Stimulated activated CD4-positive, alpha-beta T cell treated with anti-CD3 and anti-CD28 coated beads, Interleukin-2, amount 100 ng/mL, for 4 hours (primary cell): ENCODE data around the gene DPP8.

Experiments
- DNase-seq: peaks from one replicate; pipeline ENCODE4 v3.0.0-alpha.2; 2020; ENCODE audit warnings: low read depth

The DPP8 gene

DNA sequence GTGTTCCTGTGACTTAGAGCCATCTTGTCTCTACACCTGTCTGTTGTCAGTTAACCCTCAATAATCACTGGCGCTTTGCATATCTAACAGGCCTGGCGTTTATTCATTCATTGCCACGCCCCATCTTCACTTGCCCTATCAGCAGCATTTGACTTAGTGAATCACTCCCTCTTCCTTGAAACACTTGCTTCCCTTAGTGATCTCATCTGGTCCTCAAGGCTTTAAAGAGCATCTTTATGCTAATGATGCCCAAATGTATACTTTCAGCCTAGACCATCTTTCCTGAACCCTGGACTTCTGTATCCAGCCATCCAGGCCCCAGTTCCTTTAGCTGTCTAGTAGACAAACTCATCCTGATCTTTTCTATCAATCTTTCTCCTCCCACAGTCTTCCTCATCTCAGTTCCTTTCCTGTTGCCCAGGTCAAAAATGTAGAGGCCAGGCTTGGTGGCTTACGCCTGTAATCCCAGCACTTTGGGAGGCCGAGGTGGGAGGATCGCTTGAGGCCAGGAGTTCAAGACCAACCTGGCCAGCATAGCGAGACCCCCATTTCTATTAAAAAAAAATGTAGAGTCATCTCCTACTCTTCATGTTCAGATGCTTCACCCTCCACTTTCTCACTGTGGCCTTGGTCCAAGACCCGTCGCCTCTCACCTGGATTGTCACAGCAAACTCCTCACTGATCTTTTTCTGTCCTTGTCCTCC, 93.4 kb downstream of the DPP8 start:
- DNase-seq = no peak

DNA sequence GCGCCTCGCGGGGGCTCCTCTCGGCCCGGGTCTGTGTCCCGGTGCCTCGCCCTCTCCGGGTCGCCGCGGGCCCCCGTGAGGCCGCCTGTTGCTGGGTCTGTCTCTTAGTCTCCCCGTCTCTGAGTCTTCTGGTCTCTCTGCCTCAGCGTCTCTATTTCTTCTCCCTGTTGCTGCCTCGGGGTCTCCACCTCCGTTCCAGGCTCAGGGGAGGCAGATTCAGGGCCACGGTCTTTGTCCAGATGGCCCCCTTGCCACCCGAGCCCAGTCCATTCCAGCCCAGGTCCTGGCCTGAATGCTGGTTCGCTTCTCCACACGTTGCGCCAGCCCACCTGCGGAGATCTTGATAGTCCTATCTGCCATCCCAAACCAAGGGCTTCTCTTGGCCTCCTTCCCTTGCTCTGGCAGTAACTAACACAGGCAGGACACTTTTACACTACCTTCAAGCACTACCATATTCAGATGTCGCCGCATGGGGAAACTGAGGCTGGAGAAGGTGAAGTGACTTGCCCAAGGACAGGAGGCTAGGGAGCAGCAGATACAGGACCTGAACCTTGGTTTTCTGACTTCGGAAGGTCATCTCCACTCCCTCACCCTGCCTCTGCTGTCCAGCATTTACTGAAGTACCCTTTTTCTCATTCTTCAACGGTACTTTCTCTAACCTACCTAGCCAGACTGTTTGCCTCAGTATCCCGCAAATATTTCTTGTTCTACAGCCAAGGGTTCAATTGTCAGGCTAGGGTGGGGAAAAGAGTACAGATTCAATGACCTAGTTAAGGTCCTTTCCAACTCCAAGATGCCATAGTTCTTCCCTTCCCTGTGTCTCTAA, 94.1 kb downstream of the DPP8 start:
- no peak for DNase-seq

- no peak for DNase-seq
These were observed 95.9 kb downstream of the DPP8 start for GRCh38 chr15:65421360-65422215.

DNA sequence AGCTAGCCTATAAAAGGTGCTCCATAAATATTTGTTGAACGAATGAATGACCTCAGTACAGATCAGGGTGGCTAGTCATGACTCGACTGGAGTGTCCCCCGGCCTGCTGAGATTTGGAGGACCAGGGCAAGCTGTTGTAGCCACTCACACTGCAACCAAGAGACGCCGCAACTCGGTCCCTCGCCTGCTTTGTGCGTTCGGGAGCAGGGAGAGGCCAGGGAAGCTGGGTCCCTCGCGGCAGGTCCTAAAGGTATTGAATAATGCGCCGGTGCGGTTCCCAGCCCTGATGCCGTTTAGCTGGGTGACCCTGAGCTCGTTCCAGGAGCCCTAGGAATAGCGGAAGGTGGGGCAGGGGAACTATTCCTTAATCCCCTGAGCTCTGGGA, 96.5 kb downstream of the DPP8 start:
- no peak for DNase-seq

DNA sequence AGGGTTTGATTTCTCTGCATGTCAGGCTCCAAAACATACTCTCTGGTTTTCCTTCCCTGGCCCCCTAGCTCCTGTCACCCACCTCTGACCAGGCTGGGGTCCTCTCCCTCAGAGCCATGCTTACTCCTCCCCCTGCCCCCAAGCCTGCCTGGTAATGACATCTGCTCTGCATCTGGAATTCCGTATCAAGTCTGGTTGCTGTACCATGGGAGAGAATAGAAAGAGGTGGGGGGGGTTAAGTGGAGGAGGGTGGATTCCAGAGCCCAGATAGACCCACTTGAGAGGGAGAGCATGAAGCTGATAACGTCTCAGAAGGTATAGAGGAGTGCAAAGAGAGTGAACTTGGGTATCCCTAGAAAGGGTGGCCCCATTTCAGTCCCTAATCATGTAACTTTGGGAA, 98.9 kb downstream of the DPP8 start:
- DNase-seq = no peak

- no peak for DNase-seq
These were observed 100.6 kb downstream of the DPP8 start for GRCh38 chr15:65416845-65417416.

DNA sequence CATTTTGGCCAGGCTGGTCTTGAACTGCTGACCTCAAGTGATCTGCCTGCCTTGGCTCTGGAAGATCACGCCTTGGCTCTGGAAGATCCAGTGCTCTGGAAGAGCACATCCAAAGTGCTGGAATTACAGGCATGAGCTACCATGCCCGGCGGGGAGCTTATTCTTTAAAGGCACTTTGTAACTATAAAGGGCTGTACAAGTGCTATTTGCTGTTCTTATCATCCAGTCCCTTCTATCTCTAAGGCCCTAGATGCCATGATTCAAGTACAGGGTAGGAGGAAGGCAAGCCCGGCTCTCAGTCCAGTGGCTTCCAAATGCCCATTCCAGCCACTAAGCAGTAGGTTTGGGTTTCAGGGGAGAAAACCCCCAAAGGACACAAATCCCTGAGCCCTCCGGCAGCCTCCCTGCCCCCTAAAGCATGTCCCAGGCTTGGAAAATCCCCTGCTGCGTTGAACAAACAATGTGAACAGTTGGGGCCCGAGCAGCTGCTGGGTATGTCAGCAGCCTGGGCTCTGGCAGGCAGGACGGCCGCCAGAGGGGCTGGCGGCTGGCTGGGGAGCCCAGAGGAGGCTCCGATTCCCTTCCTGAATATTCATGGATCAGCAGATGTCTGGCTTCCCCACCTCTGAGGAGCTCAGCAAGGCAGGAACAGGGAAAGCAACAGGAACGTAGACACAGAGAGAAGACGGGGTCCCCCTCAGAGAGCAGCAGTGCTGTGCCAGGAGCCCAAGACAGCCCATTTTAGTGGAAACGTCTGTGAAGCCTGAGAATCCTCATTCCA, 102.5 kb downstream of the DPP8 start:
- DNase-seq = no peak

GRCh38 chr15:65413760-65414144, 103.7 kb downstream of the DPP8 start:
- DNase-seq = no peak

- no peak for DNase-seq
These were observed 104.3 kb downstream of the DPP8 start for GRCh38 chr15:65413051-65413759.

DNA sequence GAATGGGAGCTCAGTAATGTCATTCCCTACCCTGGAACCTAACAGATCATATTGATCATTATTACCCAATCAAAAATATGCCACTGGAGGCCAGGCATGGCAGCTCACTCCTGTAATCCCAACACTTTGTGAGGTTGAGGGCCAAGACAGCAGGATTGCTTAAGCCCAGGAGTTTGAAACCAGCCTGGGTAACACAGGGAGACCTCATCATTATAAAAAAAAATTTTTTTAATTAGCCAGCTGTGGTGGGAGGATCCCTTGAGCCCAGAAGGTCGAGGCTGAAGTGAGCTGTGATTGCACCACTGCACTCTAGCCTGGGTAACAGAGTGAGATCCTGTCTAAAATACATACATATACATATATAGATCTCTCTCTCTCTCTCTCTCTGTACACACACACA, 104.9 kb downstream of the DPP8 start:
- no peak for DNase-seq

- DNase-seq = no peak
These were observed 105.9 kb downstream of the DPP8 start for GRCh38 chr15:65411465-65412071.

GRCh38 chr15:65410972-65411371, 106.5 kb downstream of the DPP8 start:
- no peak for DNase-seq

DNA sequence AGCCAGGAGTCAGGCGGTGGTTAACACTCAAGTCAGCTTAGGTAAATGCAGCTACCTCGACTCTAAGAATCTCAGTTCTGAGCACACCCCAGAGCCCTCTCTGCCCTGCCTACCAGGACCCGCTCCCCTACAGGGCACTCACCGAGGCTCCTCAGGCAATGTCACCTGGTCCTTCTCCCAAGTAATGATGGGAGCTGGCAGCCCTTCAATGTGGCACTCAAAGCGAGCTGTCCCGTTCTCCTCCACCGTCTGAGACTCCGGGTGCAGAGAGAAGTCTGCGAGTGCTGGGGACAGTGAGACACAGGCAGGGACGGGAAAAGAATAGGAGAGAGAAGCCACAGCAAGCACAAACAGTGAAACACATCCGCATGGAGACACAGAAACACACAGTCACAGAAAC, 107.5 kb downstream of the DPP8 start:
- DNase-seq = no peak

DNA sequence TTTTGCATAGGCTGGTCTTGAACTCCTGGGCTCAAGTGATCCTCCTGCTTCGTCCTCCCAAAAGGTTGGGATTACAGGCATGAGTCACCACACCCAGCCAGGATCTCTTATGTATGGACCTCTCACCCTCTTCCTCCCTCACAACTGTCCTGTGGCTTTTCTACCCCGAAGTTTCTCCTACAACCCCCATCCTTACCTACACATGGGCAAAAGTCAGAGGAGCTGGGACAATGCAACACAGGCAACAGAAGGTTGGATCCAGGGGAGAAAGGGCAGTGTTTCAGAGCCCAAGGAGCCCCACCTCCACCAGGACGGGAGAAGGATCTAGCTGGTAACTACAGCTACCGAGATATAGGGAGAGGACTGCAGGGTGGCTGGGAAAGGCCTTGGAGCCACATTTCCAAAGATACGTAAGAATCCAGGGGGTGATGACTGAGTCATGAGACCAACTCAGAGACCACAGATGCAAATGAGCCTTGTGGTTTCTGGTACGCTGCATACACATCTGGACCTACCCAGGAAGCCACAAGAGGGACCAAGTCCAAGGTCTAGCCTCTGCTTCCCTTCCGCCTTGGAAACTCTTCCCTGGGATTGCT, 108.4 kb downstream of the DPP8 start:
- DNase-seq = no peak

DNA sequence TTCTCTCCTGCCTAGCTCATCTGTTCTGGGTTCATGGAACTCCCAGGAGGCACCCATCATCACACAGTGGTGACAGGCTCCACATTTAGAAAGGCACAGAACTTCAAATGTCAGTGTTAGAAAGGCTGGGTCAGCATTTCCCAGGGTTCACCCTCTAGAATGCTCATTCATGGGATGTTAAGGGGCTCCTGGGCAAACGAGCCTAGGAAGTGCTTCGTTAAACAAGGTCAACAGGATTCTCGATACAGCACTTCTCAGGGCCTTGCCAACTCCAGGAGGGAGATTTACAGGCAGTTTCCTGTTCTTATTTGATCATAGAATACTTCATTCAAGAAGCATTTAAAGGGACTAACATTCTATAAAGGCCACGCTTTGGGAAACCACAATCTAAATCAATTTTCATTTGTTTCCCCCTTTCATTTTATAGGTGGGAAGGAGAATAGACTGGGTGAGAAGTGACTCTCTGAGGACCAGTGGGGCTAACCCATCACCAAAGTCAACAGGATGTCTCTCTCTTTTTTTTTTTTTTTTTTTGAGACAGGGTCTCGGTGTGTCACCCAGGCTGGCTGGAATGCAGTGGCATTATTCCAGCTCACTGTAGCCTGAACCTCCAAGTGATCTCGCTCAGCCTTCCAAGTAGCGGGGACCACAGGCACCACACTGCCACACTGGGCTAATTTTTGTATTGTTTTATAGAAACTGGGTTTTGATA, 109.0 kb downstream of the DPP8 start:
- no peak for DNase-seq

GRCh38 chr15:65406424-65407000, 111.0 kb downstream of the DPP8 start:
- DNase-seq = no peak

DNA sequence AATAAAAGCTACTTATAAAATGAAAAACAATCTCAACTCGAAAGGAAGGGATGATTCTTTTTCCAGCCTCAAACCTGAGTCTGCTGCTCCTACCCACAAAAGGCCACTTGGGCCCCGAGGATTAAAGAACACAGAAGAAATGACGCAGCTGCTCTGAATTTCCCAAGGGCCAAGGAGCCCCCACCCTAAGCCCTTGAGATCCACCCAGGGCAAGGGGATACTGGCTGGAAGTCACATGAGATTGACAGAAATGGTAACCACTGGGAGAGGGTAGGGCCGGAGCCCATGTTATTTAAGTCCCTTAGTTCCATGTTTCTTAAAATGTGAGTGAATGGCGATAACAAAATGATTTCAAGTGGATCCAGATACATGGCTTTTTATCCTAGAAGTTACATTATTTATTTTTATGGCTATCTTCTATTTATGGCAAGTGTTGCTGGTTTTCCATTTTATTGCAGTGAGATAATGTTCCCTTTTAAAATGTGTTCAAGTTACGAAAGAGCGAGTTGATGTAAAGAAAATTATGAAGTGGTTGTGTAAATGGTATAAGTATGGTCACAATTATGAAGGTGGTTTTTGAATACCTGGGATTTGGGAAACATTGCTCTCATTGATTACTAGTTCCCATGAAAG, 111.6 kb downstream of the DPP8 start:
- no peak for DNase-seq

DNA sequence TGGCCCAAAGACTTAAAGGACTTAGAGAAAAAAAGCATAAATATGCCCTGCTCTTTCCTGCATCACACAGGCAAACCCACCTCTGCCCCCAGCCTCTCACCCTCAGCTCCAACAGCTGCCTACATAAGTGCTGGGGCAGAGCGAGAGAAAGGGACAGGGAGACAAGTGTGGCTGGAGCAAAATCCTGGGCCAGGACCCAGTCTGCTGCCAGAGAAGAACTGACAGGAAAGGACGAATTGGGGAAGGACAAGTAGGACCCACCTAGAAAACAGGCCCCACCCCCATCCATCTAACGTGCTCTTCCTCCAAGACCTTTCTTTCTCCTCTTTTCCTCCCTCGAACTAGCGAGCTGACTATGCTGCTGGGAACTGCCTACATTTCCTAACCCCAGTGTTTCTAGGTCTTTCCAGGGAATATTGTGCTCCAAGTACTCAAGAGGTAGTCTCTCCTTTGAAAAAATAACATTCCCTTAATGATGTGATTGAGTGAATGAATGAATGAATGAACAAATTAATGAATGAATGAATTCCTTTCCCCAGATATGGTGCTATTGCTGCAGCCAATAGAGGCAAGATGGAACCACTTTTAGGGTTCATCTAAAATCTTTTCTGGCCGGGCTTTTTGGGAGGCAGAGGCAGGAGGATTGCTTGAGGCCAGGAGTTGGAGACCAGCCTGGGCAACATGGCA, 113.2 kb downstream of the DPP8 start:
- no peak for DNase-seq
